MM.1S (cell line): Measurements from ENCODE around the gene PRKAG2.

Experiments used
- DNase-seq: peaks from one replicate; pipeline ENCODE4 v3.0.0-alpha.2; 2015
- H2AFZ ChIP-seq: fragments of 300-600 bp; sonication (generic); 2 replicates; pipeline ENCODE4 v1.6.0; 2016; ENCODE audit warnings: antibody characterized with exemption, low read length
- H3F3A ChIP-seq: fragments of 300-600 bp; sonication (generic); 2 replicates; pipeline ENCODE4 v1.6.1; 2016; ENCODE audit warnings: mild to moderate bottlenecking, antibody characterized with exemption, low read length, moderate library complexity, mixed read lengths; ENCODE audit not compliant: insufficient read depth
- H3K27ac ChIP-seq: fragments of 300-600 bp; sonication (generic); 2 replicates; pipeline ENCODE4 v1.5.1; 2016; ENCODE audit warnings: mild to moderate bottlenecking, low read length
- H3K27me3 ChIP-seq: fragments of 300-600 bp; sonication (generic); replicated peaks from 2 replicates; pipeline ENCODE4 v1.6.0; 2016; ENCODE audit warnings: low read length; ENCODE audit not compliant: insufficient read depth
- H3K36me3 ChIP-seq: fragments of 300-600 bp; sonication (generic); replicated peaks from 2 replicates; pipeline ENCODE4 v1.6.1; 2016; ENCODE audit warnings: mild to moderate bottlenecking, low read length, mixed read lengths; ENCODE audit not compliant: insufficient read depth
- H3K4me1 ChIP-seq: fragments of 300-600 bp; sonication (generic); 2 replicates; pipeline ENCODE4 v1.6.1; 2016; ENCODE audit warnings: low read length, mixed read lengths
- H3K4me2 ChIP-seq: fragments of 300-600 bp; sonication (generic); 2 replicates; pipeline ENCODE4 v1.6.0; 2016; ENCODE audit warnings: low read depth, low read length
- H3K4me3 ChIP-seq: fragments of 300-600 bp; sonication (generic); 2 replicates; pipeline ENCODE4 v1.5.1; 2016; ENCODE audit warnings: low read length, mixed read lengths
- H3K79me2 ChIP-seq: fragments of 300-600 bp; sonication (generic); 2 replicates; pipeline ENCODE4 v1.6.1; 2016; ENCODE audit warnings: mixed run types, low read length, mixed read lengths
- H3K9ac ChIP-seq: fragments of 300-600 bp; sonication (generic); 2 replicates; pipeline ENCODE4 v1.6.1; 2016; ENCODE audit warnings: low read length, mixed read lengths
- H3K9me2 ChIP-seq: fragments of 300-600 bp; sonication (generic); replicated peaks from 2 replicates; pipeline ENCODE4 v1.6.1; 2016; ENCODE audit warnings: mild to moderate bottlenecking, low read length, mixed read lengths; ENCODE audit not compliant: insufficient read depth
- H3K9me3 ChIP-seq: fragments of 300-600 bp; sonication (generic); replicated peaks from 2 replicates; pipeline ENCODE4 v1.6.1; 2016; ENCODE audit warnings: mild to moderate bottlenecking, low read length, mixed read lengths; ENCODE audit not compliant: insufficient read depth
- H4K20me1 ChIP-seq: fragments of 300-600 bp; sonication (generic); 2 replicates; pipeline ENCODE4 v1.6.1; 2016; ENCODE audit warnings: mild to moderate bottlenecking, low read length, moderate library complexity, mixed read lengths; ENCODE audit not compliant: insufficient read depth
- EZH2 ChIP-seq: fragments of 300-600 bp; sonication (generic); optimal IDR thresholded peaks from 2 replicates; pipeline ENCODE3; 2017; ENCODE audit warnings: low read depth, mild to moderate bottlenecking, antibody characterized with exemption, low read length, mixed read lengths
- EZH2phosphoT487 ChIP-seq: fragments of 300-600 bp; sonication (generic); IDR thresholded peaks from 2 replicates; pipeline ENCODE4 v1.6.1; 2018; ENCODE audit warnings: antibody characterized with exemption, low read length
- TF ChIP-seq, protein P1 (sequence below): fragments of 300-600 bp; sonication (generic); IDR thresholded peaks from 2 replicates; pipeline ENCODE4 v1.5.1; 2016; ENCODE audit warnings: antibody characterized with exemption, low read length, mixed read lengths

Gene PRKAG2

DNA sequence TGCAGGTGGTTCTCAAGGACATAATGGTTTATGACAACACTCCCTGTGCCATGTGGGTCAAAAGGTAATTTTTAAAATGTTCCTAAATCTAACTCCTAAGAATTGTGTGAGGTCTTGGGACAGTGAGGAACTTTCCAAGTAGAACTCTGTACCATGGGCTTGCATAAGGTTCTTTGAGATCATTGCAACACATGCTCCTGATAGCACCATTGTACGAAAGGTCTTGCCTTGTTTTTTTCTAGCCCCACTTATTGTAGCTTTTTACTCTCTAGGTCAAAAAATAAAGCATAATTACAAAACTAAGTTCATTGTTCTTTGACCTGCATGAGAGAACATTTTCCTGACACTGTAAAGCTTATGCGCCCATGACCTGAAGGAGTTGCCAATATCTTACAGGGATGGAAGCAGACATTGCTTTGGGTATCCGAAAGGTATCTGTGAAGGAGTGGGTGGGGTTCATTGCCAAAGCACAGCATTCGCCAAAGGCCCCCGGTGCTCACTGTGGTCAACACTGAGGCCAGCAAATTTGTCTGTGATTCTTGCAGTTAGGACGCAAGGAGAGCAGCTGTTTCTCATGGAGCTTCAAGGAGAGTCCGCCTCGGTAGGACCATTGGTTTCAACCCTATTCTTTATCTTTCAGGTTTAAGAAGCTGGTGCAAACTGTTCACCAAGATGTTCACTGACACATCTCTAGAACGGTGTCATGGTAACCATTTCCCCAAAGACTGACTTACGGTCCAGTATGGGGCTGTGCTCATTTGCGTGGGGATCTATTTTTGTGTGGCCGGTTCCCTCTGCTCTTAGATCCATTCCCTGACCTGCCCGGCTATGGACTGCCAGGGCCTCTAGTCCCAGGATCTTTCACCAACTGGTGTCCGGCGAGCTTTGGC lies 7.6 kb upstream of the PRKAG2 start:
- no peaks in the 10 kb centered on the region for H3K9me3 ChIP-seq
- no peak overlapping the region for H3K4me2 ChIP-seq
- no peak for DNase-seq
- no peak overlapping the region for H3K9ac ChIP-seq
- H2AFZ ChIP-seq: no peak overlapping the region
- H3K27me3 ChIP-seq: peaks cover 59% of the 10 kb centered on the region
- H3K27ac ChIP-seq: no peak overlapping the region
- no peaks in the 10 kb centered on the region for H3F3A ChIP-seq
- H3K36me3 ChIP-seq: no peaks in the 10 kb centered on the region
- TF ChIP-seq, protein P1, sequence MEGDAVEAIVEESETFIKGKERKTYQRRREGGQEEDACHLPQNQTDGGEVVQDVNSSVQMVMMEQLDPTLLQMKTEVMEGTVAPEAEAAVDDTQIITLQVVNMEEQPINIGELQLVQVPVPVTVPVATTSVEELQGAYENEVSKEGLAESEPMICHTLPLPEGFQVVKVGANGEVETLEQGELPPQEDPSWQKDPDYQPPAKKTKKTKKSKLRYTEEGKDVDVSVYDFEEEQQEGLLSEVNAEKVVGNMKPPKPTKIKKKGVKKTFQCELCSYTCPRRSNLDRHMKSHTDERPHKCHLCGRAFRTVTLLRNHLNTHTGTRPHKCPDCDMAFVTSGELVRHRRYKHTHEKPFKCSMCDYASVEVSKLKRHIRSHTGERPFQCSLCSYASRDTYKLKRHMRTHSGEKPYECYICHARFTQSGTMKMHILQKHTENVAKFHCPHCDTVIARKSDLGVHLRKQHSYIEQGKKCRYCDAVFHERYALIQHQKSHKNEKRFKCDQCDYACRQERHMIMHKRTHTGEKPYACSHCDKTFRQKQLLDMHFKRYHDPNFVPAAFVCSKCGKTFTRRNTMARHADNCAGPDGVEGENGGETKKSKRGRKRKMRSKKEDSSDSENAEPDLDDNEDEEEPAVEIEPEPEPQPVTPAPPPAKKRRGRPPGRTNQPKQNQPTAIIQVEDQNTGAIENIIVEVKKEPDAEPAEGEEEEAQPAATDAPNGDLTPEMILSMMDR: no peak
- no peak for TF ChIP-seq EZH2phosphoT487
- TF ChIP-seq EZH2: no peak
- H4K20me1 ChIP-seq: no peaks in the 10 kb centered on the region
- H3K9me2 ChIP-seq: no peaks in the 10 kb centered on the region
- no peaks in the 10 kb centered on the region for H3K4me1 ChIP-seq
- H3K4me3 ChIP-seq: no peak overlapping the region
- H3K79me2 ChIP-seq: no peaks in the 10 kb centered on the region

DNA sequence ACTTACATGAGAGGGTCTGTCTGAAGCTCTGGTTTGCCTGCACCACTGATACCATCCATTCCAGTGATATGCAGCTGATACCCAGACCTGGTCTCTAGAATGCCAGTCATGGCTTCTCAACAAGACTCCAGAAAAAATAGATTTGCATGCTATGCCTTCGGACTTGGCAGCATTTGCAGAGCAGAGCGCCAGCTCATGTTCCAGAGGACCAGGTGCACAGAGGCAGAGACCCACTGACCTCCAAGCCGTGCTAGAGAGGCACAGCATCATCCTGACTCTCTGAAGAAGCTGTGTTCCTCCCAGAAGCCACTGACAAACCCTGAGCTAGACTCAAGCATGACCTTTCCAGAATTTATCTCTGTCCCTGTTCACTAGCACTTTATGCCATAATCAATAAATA lies 6.9 kb upstream of the PRKAG2 start:
- Histone ChIP-seq H3K27ac (no peak overlapping the region), H4K20me1 (no peaks in the 10 kb centered on the region), H3K4me3 (no peak overlapping the region), H2AFZ (no peak overlapping the region), H3K79me2 (no peaks in the 10 kb centered on the region), H3K9me3 (no peaks in the 10 kb centered on the region), H3K9me2 (no peaks in the 10 kb centered on the region), H3K27me3 (peaks cover 54% of the 10 kb centered on the region), H3K4me1 (no peaks in the 10 kb centered on the region), H3K9ac (no peak overlapping the region), H3F3A (no peaks in the 10 kb centered on the region), H3K4me2 (no peak overlapping the region), H3K36me3 (no peaks in the 10 kb centered on the region)
- TF ChIP-seq EZH2phosphoT487 (no peak), EZH2 (no peak)
- TF ChIP-seq, protein P1: no peak
- DNase-seq: no peak

- Histone ChIP-seq H3K4me2 (no peak overlapping the region), H4K20me1 (no peaks in the 10 kb centered on the region), H3K79me2 (no peaks in the 10 kb centered on the region), H3K36me3 (no peaks in the 10 kb centered on the region), H3F3A (no peaks in the 10 kb centered on the region), H3K27me3 (peaks cover 52% of the 10 kb centered on the region), H3K9me3 (no peaks in the 10 kb centered on the region), H3K4me1 (no peaks in the 10 kb centered on the region), H3K9ac (no peak overlapping the region), H3K27ac (no peak overlapping the region), H3K4me3 (no peak overlapping the region), H2AFZ (no peak overlapping the region), H3K9me2 (no peaks in the 10 kb centered on the region)
- no peak for DNase-seq
- no peak for TF ChIP-seq EZH2phosphoT487
- TF ChIP-seq, protein P1: no peak
- no peak for TF ChIP-seq EZH2
Observed at GRCh38 chr7:151882734-151883133, 5.8 kb upstream of the PRKAG2 start.
